WTC11 (cell line): ENCODE results near the gene GABBR1. TPM values are rescaled to one million over a fixed set of nuclear protein-coding genes. Genes with fewer than 3 reads are reported as not detected.

Experiments used
- ATAC-seq: fragments of 200-7000 bp; cut with Tn5 transposase; 2 replicates; pipeline ENCODE4 v1.10.0; 2021; ENCODE audit warnings: mild to moderate bottlenecking, moderate library complexity
- CTCF ChIA-PET: fragments of 300-600 bp; sonication (Branson Sonifier 250); formaldehyde crosslinking; loops from one replicate; lab custom pipeline; 2021; ENCODE audit warnings: antibody characterized with exemption; lab: Charles Lee
- POLR2A ChIA-PET: fragments of 350-600 bp; sonication (Branson Sonifier 250); formaldehyde crosslinking; loops from one replicate; lab custom pipeline; 2021; ENCODE audit warnings: antibody characterized with exemption; lab: Charles Lee
- DNase-seq: peaks from one replicate; pipeline ENCODE4 v3.0.0; 2021; ENCODE audit warnings: low spot score
- H3K27ac Mint-ChIP-seq: 2 replicates; pipeline ENCODE4 v1.8.0; 2021; ENCODE audit warnings: mixed read lengths
- H3K27me3 Mint-ChIP-seq: 2 replicates; pipeline ENCODE4 v1.8.0; 2021; ENCODE audit warnings: low read depth, mild to moderate bottlenecking, moderate library complexity, mixed read lengths
- H3K36me3 Mint-ChIP-seq: 2 replicates; pipeline ENCODE4 v1.8.0; 2021; ENCODE audit warnings: mixed read lengths
- H3K4me1 Mint-ChIP-seq: 2 replicates; pipeline ENCODE4 v1.8.0; 2022; ENCODE audit warnings: mixed read lengths
- H3K4me3 Mint-ChIP-seq: 2 replicates; pipeline ENCODE4 v1.8.0; 2021; ENCODE audit warnings: mild to moderate bottlenecking, moderate library complexity, mixed read lengths
- H3K9me3 Mint-ChIP-seq: 2 replicates; pipeline ENCODE4 v1.8.0; 2021; ENCODE audit warnings: mixed read lengths
- AR ChIP-seq: fragments of 250-450 bp; sonication (Bioruptor Pico); IDR thresholded peaks from 2 replicates; pipeline ENCODE4 v1.9.0; 2021; ENCODE audit warnings: mild to moderate bottlenecking
- ATF1 ChIP-seq: sonication (generic); formaldehyde crosslinking; IDR thresholded peaks from 2 replicates; pipeline ENCODE4 v1.8.1; 2023; ENCODE audit warnings: mild to moderate bottlenecking, moderate library complexity, missing genetic modification reagents
- ATF6 ChIP-seq: sonication (generic); formaldehyde crosslinking; IDR thresholded peaks from 2 replicates; pipeline ENCODE4 v1.8.1; 2023; ENCODE audit warnings: mild to moderate bottlenecking, missing genetic modification reagents
- CDX4 ChIP-seq: fragments of 250-450 bp; sonication (Bioruptor Pico); IDR thresholded peaks from 2 replicates; pipeline ENCODE4 v1.9.0; 2021; ENCODE audit warnings: moderate library complexity, mild to moderate bottlenecking, inconsistent platforms, borderline replicate concordance
- CREB1 ChIP-seq: sonication (generic); formaldehyde crosslinking; IDR thresholded peaks from 2 replicates; pipeline ENCODE4 v1.8.0; 2023; ENCODE audit warnings: mild to moderate bottlenecking, missing genetic modification reagents
- EMX1 ChIP-seq: fragments of 250-450 bp; sonication (Bioruptor Pico); IDR thresholded peaks from 2 replicates; pipeline ENCODE4 v1.8.0; 2021; ENCODE audit warnings: mild to moderate bottlenecking
- ERG ChIP-seq: fragments of 250-450 bp; sonication (Bioruptor Pico); IDR thresholded peaks from 2 replicates; pipeline ENCODE4 v1.8.0; 2021; ENCODE audit warnings: mild to moderate bottlenecking
- GABPB1 ChIP-seq: sonication (generic); formaldehyde crosslinking; IDR thresholded peaks from 2 replicates; pipeline ENCODE4 v1.8.1; 2023; ENCODE audit warnings: mild to moderate bottlenecking, missing genetic modification reagents
- JAZF1 ChIP-seq: fragments of 250-450 bp; sonication (Bioruptor Pico); IDR thresholded peaks from 2 replicates; pipeline ENCODE4 v1.9.0; 2021; ENCODE audit warnings: moderate library complexity, mild to moderate bottlenecking, inconsistent platforms
- KAT7 ChIP-seq: sonication (generic); formaldehyde crosslinking; IDR thresholded peaks from 2 replicates; pipeline ENCODE4 v1.8.1; 2023; ENCODE audit warnings: missing genetic modification reagents, mild to moderate bottlenecking, borderline replicate concordance
- MXD4 ChIP-seq: fragments of 250-450 bp; sonication (Bioruptor Pico); IDR thresholded peaks from 2 replicates; pipeline ENCODE4 v1.8.0; 2021; ENCODE audit warnings: mild to moderate bottlenecking, moderate library complexity, borderline replicate concordance
- MYBL2 ChIP-seq: sonication (generic); formaldehyde crosslinking; IDR thresholded peaks from 2 replicates; pipeline ENCODE4 v1.8.1; 2023; ENCODE audit warnings: mild to moderate bottlenecking, moderate library complexity, missing genetic modification reagents
- NFYB ChIP-seq: sonication (generic); formaldehyde crosslinking; conservative IDR thresholded peaks from 2 replicates; pipeline ENCODE4 v1.8.0; 2022; ENCODE audit warnings: low read depth, missing genetic modification reagents
- TCF7 ChIP-seq: sonication (generic); formaldehyde crosslinking; IDR thresholded peaks from 2 replicates; pipeline ENCODE4 v1.8.0; 2022; ENCODE audit warnings: mild to moderate bottlenecking, low read depth, missing genetic modification reagents, moderate library complexity
- TEAD4 ChIP-seq: sonication (generic); formaldehyde crosslinking; IDR thresholded peaks from 2 replicates; pipeline ENCODE4 v1.8.0; 2022; ENCODE audit warnings: mild to moderate bottlenecking, missing genetic modification reagents
- ZNF512 ChIP-seq: sonication (generic); formaldehyde crosslinking; IDR thresholded peaks from 2 replicates; pipeline ENCODE4 v1.8.1; 2022; ENCODE audit warnings: missing genetic modification reagents, borderline replicate concordance
- total RNA-seq: library from RNA; stranded (reverse); gene quantifications from 3 replicates; pipeline ENCODE4 v1.2.3, GENCODE V29; 2021
- TF ChIP-seq, protein P1 (sequence below): sonication (generic); formaldehyde crosslinking; IDR thresholded peaks from 2 replicates; pipeline ENCODE4 v1.8.1; 2022; ENCODE audit warnings: mild to moderate bottlenecking, missing genetic modification reagents, moderate library complexity, borderline replicate concordance
- TF ChIP-seq, protein P2 (sequence below): sonication (generic); formaldehyde crosslinking; IDR thresholded peaks from 2 replicates; pipeline ENCODE4 v1.8.1; 2023; ENCODE audit warnings: mild to moderate bottlenecking, missing genetic modification reagents, borderline replicate concordance
- TF ChIP-seq, protein P3 (sequence below): sonication (generic); formaldehyde crosslinking; IDR thresholded peaks from 2 replicates; pipeline ENCODE4 v1.8.0; 2023; ENCODE audit warnings: mild to moderate bottlenecking, missing genetic modification reagents

The GABBR1 gene
- total RNA-seq, 1 experiment from 2014 or later: 107 TPM

GRCh38 chr6:29527564-29527963 is 105.4 kb downstream of the GABBR1 start:
- DNase-seq (no peak), ATAC-seq (no peak)
- POLR2A ChIA-PET: no interaction called here
- no peaks in the 10 kb centered on the region for H3K27me3 Mint-ChIP-seq
- peaks cover 32% of the 10 kb centered on the region for H3K9me3 Mint-ChIP-seq
- peaks cover 20% of the 10 kb centered on the region for H3K36me3 Mint-ChIP-seq
- H3K4me1 Mint-ChIP-seq: peaks cover 20% of the 10 kb centered on the region
- no peak overlapping the region for H3K4me3 Mint-ChIP-seq
- CTCF ChIA-PET: interaction anchor here (1.1 kb wide), 1 partner anchor 126 kb away, joined by 3 read pairs; no protein-coding TSS in a partner anchor
- no peak overlapping the region for H3K27ac Mint-ChIP-seq
- TF ChIP-seq, protein P1, sequence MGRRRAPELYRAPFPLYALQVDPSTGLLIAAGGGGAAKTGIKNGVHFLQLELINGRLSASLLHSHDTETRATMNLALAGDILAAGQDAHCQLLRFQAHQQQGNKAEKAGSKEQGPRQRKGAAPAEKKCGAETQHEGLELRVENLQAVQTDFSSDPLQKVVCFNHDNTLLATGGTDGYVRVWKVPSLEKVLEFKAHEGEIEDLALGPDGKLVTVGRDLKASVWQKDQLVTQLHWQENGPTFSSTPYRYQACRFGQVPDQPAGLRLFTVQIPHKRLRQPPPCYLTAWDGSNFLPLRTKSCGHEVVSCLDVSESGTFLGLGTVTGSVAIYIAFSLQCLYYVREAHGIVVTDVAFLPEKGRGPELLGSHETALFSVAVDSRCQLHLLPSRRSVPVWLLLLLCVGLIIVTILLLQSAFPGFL (CRISPR knock-in tag): no peak
- no peak for TF ChIP-seq JAZF1
- no peak for TF ChIP-seq TEAD4 (CRISPR knock-in tag)
- no peak for TF ChIP-seq GABPB1
- no peak for TF ChIP-seq NFYB
- TF ChIP-seq AR (CRISPR knock-in tag): no peak
- TF ChIP-seq EMX1 (CRISPR knock-in tag): no peak
- TF ChIP-seq, protein P2, sequence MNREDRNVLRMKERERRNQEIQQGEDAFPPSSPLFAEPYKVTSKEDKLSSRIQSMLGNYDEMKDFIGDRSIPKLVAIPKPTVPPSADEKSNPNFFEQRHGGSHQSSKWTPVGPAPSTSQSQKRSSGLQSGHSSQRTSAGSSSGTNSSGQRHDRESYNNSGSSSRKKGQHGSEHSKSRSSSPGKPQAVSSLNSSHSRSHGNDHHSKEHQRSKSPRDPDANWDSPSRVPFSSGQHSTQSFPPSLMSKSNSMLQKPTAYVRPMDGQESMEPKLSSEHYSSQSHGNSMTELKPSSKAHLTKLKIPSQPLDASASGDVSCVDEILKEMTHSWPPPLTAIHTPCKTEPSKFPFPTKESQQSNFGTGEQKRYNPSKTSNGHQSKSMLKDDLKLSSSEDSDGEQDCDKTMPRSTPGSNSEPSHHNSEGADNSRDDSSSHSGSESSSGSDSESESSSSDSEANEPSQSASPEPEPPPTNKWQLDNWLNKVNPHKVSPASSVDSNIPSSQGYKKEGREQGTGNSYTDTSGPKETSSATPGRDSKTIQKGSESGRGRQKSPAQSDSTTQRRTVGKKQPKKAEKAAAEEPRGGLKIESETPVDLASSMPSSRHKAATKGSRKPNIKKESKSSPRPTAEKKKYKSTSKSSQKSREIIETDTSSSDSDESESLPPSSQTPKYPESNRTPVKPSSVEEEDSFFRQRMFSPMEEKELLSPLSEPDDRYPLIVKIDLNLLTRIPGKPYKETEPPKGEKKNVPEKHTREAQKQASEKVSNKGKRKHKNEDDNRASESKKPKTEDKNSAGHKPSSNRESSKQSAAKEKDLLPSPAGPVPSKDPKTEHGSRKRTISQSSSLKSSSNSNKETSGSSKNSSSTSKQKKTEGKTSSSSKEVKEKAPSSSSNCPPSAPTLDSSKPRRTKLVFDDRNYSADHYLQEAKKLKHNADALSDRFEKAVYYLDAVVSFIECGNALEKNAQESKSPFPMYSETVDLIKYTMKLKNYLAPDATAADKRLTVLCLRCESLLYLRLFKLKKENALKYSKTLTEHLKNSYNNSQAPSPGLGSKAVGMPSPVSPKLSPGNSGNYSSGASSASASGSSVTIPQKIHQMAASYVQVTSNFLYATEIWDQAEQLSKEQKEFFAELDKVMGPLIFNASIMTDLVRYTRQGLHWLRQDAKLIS (CRISPR knock-in tag): no peak
- TF ChIP-seq ATF6 (CRISPR knock-in tag): no peak
- TF ChIP-seq ZNF512: no peak
- no peak for TF ChIP-seq CDX4
- TF ChIP-seq ATF1 (CRISPR knock-in tag): no peak
- no peak for TF ChIP-seq MXD4 (CRISPR knock-in tag)

DNA sequence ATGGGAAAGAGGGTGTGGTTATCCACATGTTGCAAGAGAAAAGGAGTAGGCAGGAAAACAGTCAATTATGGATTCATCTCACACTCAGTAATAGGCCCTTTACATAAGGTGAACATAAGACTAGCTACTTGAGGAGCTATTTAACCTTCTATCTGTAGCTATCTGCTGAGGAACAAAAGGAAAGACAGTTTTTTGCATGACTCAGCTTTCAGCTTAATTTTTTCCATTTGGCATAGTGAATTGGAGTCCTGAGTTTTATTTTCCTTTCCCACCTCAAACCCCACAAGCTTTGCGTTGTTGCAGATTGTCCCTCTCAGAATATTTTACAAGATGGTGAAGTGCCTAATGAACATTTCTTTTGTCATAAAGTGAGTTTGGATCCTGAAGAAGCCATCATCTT is 105.9 kb downstream of the GABBR1 start:
- Mint-ChIP-seq H3K27me3 (no peaks in the 10 kb centered on the region), H3K36me3 (peaks cover 20% of the 10 kb centered on the region), H3K4me3 (no peak overlapping the region), H3K9me3 (peaks cover 36% of the 10 kb centered on the region), H3K4me1 (peaks cover 20% of the 10 kb centered on the region), H3K27ac (no peak overlapping the region)
- ChIA-PET POLR2A (no interaction called here), CTCF (interaction anchor here (1.1 kb wide), 1 partner anchor 127 kb away, joined by 3 read pairs; no protein-coding TSS in a partner anchor)
- ATAC-seq (no peak), DNase-seq (no peak)
- TF ChIP-seq TCF7 (no peak), CREB1 (CRISPR knock-in tag) (no peak), ATF1 (CRISPR knock-in tag) (no peak), MYBL2 (CRISPR knock-in tag) (no peak), ERG (CRISPR knock-in tag) (no peak), JAZF1 (no peak), KAT7 (CRISPR knock-in tag) (no peak)
- TF ChIP-seq, protein P3, sequence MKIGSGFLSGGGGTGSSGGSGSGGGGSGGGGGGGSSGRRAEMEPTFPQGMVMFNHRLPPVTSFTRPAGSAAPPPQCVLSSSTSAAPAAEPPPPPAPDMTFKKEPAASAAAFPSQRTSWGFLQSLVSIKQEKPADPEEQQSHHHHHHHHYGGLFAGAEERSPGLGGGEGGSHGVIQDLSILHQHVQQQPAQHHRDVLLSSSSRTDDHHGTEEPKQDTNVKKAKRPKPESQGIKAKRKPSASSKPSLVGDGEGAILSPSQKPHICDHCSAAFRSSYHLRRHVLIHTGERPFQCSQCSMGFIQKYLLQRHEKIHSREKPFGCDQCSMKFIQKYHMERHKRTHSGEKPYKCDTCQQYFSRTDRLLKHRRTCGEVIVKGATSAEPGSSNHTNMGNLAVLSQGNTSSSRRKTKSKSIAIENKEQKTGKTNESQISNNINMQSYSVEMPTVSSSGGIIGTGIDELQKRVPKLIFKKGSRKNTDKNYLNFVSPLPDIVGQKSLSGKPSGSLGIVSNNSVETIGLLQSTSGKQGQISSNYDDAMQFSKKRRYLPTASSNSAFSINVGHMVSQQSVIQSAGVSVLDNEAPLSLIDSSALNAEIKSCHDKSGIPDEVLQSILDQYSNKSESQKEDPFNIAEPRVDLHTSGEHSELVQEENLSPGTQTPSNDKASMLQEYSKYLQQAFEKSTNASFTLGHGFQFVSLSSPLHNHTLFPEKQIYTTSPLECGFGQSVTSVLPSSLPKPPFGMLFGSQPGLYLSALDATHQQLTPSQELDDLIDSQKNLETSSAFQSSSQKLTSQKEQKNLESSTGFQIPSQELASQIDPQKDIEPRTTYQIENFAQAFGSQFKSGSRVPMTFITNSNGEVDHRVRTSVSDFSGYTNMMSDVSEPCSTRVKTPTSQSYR: no peak
